ENCODE data around the gene DSCAML1. TPM values are rescaled to one million over a fixed set of nuclear protein-coding genes. Genes with fewer than 3 reads are reported as not detected.
"Not testable (repeated sequence)": the region's sequence is repeated elsewhere in the genome, so short reads cannot be mapped to it uniquely, and the experiment has no call there.

DSCAML1 gene
- total RNA-seq, 1 experiment from 2014 or later = not detected

DNA sequence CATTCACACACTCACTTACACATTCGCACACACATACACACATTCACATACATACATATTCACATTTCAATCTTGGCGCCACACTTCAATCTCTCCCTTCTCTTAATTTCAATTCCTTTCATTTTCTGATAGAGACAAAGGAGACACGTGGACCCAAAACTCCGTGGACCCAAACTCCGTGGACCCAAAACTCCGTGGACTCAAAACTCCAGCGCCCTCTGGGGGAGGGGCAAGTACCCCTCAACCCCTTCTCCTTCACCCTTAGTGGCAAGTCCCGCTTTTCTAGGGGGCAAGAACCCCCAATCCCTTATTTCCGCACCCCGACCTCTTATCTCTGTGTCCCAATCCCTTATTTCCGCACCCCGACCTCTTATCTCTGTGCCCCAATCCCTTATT lies 13.0 kb upstream of the DSCAML1 start:
- BruUV-seq (replicated peaks); H3K27ac ChIP-seq (ENCODE audit: low read depth, low read length); H3K4me3 ChIP-seq (replicated peaks in 1 of 2; ENCODE audit: low read depth in 1 of 2, low read length in 2 of 2); POLR2A ChIA-PET; H3K9ac ChIP-seq (ENCODE audit: low read length); H3K36me3 ChIP-seq (ENCODE audit: control insufficient read depth in 1 of 2, insufficient read depth in 2 of 2, low read length in 2 of 2); DNase-seq (ENCODE audit: low read depth, low spot score); H3K9me2 ChIP-seq (ENCODE audit: insufficient read depth); H3K9me3 ChIP-seq (ENCODE audit: control insufficient read depth in 1 of 2, insufficient read depth in 1 of 2, low read depth in 1 of 2, low read length in 2 of 2); intact Hi-C loops (cut with micrococcal nuclease); H3K27me3 ChIP-seq (ENCODE audit: insufficient read depth, low read length); ATAC-seq; H3K79me2 ChIP-seq (ENCODE audit: insufficient read depth, low read length); H3K4me2 ChIP-seq (ENCODE audit: low read length); H2AFZ ChIP-seq (ENCODE audit: low read depth, low read length, poor library complexity, severe bottlenecking); H4K20me1 ChIP-seq (ENCODE audit: insufficient read depth): not testable (repeated sequence)
- ChIA-PET CTCF (interaction anchor here (1.7 to 3.2 kb wide), 4 partner anchors 7 to 383 kb away, joined by 6 to 90 read pairs (median 57); no protein-coding TSS in a partner anchor), RAD21 (ENCODE audit: low non-redundant PET in 1 of 2, low total read pairs in 2 of 2, uncharacterized antibody in 2 of 2, unreplicated experiment in 2 of 2) (interaction anchor here in 1 of 2 experiments (1.6 kb wide), 1 partner anchor 383 kb away, joined by 16 read pairs; no protein-coding TSS in a partner anchor)
- H3K4me1 ChIP-seq (ENCODE audit: control insufficient read depth in 1 of 2, insufficient read depth in 2 of 2, low read length in 2 of 2) = peaks cover 6 to 23% of the 10 kb centered on the region in 2 experiments; a peak in 3 of 4 replicates

DNA sequence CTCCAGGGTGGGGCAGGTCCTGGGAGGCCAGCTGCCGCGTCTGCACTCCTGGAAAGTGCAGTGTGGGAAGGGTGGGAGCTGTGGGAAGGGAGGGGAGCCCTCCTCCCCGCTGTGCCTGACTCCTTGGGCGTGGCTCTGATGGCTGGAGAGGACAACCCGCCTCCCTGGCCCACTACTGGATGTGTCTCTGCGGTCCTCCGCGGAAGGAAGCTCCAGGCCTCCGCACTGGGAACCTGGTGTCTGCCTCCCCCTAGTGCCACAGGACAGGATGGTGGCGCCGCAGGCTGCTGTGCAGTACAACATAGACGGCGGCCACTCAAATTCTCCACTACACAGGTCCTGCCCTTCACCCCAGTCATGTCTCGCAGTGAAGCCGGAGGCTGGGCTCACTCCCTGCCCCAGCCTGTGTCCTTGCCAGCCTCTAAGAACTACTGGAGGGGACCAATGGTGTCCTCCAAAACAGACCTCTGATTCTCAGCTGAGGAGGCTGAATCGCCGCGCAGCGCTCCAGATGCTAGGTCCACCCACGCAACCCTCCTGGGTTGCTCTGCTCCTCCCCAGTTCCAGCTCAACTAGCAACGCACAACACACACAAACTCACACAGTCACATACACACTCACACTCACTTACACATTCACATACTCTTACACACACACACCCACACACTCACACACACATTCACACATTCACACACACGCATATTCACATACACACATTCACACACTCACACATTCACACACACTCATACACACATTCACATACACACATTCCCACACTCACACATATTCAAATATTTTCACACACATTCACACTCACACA lies 12.4 kb upstream of the DSCAML1 start:
- peak; percentile 63 for DNase-seq (ENCODE audit: low read depth, low spot score)
- Histone ChIP-seq H3K36me3 (ENCODE audit: control insufficient read depth in 1 of 2, insufficient read depth in 2 of 2, low read length in 2 of 2) (no peaks in the 10 kb centered on the region), H3K9me3 (ENCODE audit: control insufficient read depth in 1 of 2, insufficient read depth in 1 of 2, low read depth in 1 of 2, low read length in 2 of 2) (no peaks in the 10 kb centered on the region), H3K79me2 (ENCODE audit: insufficient read depth, low read length) (no peaks in the 10 kb centered on the region), H3K9ac (ENCODE audit: low read length) (peak overlapping the region; percentile 10; the same call in 1 of the 2 replicates), H4K20me1 (ENCODE audit: insufficient read depth) (no peaks in the 10 kb centered on the region), H3K4me1 (ENCODE audit: control insufficient read depth in 1 of 2, insufficient read depth in 2 of 2, low read length in 2 of 2) (peaks cover 6 to 17% of the 10 kb centered on the region in 2 experiments; a peak in 3 of 4 replicates), H3K4me3 (replicated peaks in 1 of 2; ENCODE audit: low read depth in 1 of 2, low read length in 2 of 2) (peak overlapping the region; percentile 19 to 42), H3K27ac (ENCODE audit: low read depth, low read length) (no peak overlapping the region), H2AFZ (ENCODE audit: low read depth, low read length, poor library complexity, severe bottlenecking) (peak overlapping the region; percentile 87), H3K4me2 (ENCODE audit: low read length) (peak overlapping the region; percentile 76), H3K27me3 (ENCODE audit: insufficient read depth, low read length) (no peaks in the 10 kb centered on the region), H3K9me2 (ENCODE audit: insufficient read depth) (no peaks in the 10 kb centered on the region)
- intact Hi-C loops (cut with micrococcal nuclease) = loop anchor here (2.0 to 5.0 kb wide), 4 partner anchors 363 to 478 kb away; no protein-coding TSS in a partner anchor
- ATAC-seq = peak; percentile 98
- RAD21 ChIA-PET (ENCODE audit: low non-redundant PET in 1 of 2, low total read pairs in 2 of 2, uncharacterized antibody in 2 of 2, unreplicated experiment in 2 of 2) = interaction anchor here (0.7 to 1.6 kb wide), 5 partner anchors 8 to 384 kb away, joined by 3 to 16 read pairs (median 5); no protein-coding TSS in a partner anchor
- no TSS peak for BruUV-seq (replicated peaks)
- CTCF ChIA-PET = interaction anchor here (0.7 to 3.2 kb wide), 10 partner anchors 8 to 382 kb away, joined by 3 to 90 read pairs (median 15); no protein-coding TSS in a partner anchor
- TF ChIP-seq, protein P1, sequence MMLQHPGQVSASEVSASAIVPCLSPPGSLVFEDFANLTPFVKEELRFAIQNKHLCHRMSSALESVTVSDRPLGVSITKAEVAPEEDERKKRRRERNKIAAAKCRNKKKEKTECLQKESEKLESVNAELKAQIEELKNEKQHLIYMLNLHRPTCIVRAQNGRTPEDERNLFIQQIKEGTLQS (IDR thresholded peaks at IDR 0.05) = no peak
- TF ChIP-seq JUND (IDR thresholded peaks at IDR 0.05) (no peak), RAD21 (IDR thresholded peaks at IDR 0.05; ENCODE audit: low read depth) (peak; percentile 87), CBX3 (IDR thresholded peaks at IDR 0.05; ENCODE audit: low read depth) (peak; percentile 2; the same call in 1 of the 2 replicates), YY1 (IDR thresholded peaks at IDR 0.05; ENCODE audit: extremely low read depth, insufficient replicate concordance, low read depth, low read length) (peak; percentile 30)
- TF ChIP-seq, protein P2, sequence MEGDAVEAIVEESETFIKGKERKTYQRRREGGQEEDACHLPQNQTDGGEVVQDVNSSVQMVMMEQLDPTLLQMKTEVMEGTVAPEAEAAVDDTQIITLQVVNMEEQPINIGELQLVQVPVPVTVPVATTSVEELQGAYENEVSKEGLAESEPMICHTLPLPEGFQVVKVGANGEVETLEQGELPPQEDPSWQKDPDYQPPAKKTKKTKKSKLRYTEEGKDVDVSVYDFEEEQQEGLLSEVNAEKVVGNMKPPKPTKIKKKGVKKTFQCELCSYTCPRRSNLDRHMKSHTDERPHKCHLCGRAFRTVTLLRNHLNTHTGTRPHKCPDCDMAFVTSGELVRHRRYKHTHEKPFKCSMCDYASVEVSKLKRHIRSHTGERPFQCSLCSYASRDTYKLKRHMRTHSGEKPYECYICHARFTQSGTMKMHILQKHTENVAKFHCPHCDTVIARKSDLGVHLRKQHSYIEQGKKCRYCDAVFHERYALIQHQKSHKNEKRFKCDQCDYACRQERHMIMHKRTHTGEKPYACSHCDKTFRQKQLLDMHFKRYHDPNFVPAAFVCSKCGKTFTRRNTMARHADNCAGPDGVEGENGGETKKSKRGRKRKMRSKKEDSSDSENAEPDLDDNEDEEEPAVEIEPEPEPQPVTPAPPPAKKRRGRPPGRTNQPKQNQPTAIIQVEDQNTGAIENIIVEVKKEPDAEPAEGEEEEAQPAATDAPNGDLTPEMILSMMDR (IDR thresholded peaks at IDR 0.05 in 2 of 3, conservative IDR thresholded peaks at IDR 0.05 in 1 of 3; ENCODE audit: borderline replicate concordance in 1 of 3, insufficient read depth in 1 of 3, low read depth in 2 of 3, low read length in 2 of 3) = peak; percentile 56 to 76 (median 65)
- POLR2A ChIA-PET = interaction anchor here (1.0 to 1.2 kb wide), 3 partner anchors 8 to 383 kb away, joined by 3 to 4 read pairs (median 4); no protein-coding TSS in a partner anchor

Data from HCT116 (cell line).